Mesothelial cell of epicardium (in vitro differentiated cells): ENCODE data around the gene LHFPL3. TPM values are rescaled to one million over a fixed set of nuclear protein-coding genes. Genes with fewer than 3 reads are reported as not detected.
"Not testable (repeated sequence)": the region's sequence is repeated elsewhere in the genome, so short reads cannot be mapped to it uniquely, and the experiment has no call there.

Source experiments
- DNase-seq, 2 experiments: peaks; one replicate each; pipeline ENCODE4 v3.0.0; 2021; ENCODE audit warnings: low spot score in 2 of 2; ENCODE audit not compliant: unreplicated experiment in 2 of 2
- H3K27ac Mint-ChIP-seq: 2 replicates; pipeline ENCODE4 v1.8.0; 2021; ENCODE audit warnings: mixed read lengths
- H3K27me3 Mint-ChIP-seq: 2 replicates; pipeline ENCODE4 v1.8.0; 2021; ENCODE audit warnings: low read depth, mixed read lengths
- H3K36me3 Mint-ChIP-seq: 2 replicates; pipeline ENCODE4 v1.8.0; 2021; ENCODE audit warnings: mixed read lengths
- H3K4me1 Mint-ChIP-seq: 2 replicates; pipeline ENCODE4 v1.8.0; 2021; ENCODE audit warnings: mixed read lengths
- H3K4me3 Mint-ChIP-seq: 2 replicates; pipeline ENCODE4 v1.8.0; 2021; ENCODE audit warnings: mild to moderate bottlenecking, moderate library complexity, mixed read lengths
- H3K9me3 Mint-ChIP-seq: 2 replicates; pipeline ENCODE4 v1.8.0; 2021; ENCODE audit warnings: mixed read lengths
- total RNA-seq: library from RNA; stranded (reverse); gene quantifications from 3 replicates; pipeline ENCODE4 v1.2.1, GENCODE V29; 2021
- TF ChIP-seq, protein P1 (sequence below): fragments of 200-600 bp; sonication (generic); IDR thresholded peaks from one replicate; pipeline ENCODE4 v1.5.0; 2021; ENCODE audit warnings: antibody characterized with exemption; ENCODE audit not compliant: unreplicated experiment

LHFPL3 gene
- total RNA-seq, 1 donor from 2014 or later = not detected

DNA sequence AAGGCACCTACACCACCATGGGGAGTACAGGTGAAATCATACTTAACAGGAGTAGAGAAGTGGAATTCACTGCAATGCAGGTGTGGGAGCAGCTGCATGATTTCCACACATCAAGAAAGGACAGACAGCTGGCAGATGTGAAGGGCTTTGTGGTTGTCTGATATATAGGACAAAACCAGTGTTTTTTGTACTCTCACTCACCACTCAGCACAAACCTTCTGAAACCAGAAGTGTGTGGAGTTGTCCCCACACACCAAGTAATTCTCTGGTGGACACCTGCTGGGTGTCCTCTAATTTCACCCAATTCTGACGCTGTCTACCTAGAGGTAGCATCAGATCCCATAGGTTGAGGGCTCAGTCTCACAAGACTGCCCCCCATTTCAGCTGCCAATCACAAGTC lies 357.9 kb downstream of the LHFPL3 start:
- no peak for DNase-seq
- Mint-ChIP-seq H3K27ac (no peak overlapping the region), H3K9me3 (peaks cover 6% of the 10 kb centered on the region), H3K36me3 (no peaks in the 10 kb centered on the region), H3K4me3 (no peak overlapping the region), H3K27me3 (peaks cover 4% of the 10 kb centered on the region), H3K4me1 (no peaks in the 10 kb centered on the region)
- TF ChIP-seq, protein P1, sequence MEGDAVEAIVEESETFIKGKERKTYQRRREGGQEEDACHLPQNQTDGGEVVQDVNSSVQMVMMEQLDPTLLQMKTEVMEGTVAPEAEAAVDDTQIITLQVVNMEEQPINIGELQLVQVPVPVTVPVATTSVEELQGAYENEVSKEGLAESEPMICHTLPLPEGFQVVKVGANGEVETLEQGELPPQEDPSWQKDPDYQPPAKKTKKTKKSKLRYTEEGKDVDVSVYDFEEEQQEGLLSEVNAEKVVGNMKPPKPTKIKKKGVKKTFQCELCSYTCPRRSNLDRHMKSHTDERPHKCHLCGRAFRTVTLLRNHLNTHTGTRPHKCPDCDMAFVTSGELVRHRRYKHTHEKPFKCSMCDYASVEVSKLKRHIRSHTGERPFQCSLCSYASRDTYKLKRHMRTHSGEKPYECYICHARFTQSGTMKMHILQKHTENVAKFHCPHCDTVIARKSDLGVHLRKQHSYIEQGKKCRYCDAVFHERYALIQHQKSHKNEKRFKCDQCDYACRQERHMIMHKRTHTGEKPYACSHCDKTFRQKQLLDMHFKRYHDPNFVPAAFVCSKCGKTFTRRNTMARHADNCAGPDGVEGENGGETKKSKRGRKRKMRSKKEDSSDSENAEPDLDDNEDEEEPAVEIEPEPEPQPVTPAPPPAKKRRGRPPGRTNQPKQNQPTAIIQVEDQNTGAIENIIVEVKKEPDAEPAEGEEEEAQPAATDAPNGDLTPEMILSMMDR = no peak

DNA sequence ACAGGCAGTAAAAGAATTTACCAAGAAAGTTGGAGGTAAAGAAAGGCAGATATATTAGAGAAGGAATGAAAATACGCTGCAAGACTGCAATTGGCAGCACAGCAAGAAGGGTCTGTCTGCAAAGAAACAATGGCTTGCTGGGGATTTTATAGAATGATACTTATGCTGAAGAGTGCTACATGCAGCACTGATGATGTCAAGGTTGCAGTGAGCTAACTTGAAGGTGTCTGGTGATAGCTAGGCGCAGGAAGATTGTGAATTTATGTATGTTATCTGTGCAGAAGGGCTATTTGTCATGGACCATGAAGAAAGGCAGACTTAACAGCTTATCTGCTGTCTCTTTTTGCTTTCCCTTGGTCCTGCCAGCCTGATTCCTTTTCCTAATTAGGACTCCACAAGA lies 366.3 kb downstream of the LHFPL3 start:
- Mint-ChIP-seq H3K4me1 (no peaks in the 10 kb centered on the region), H3K27me3 (no peaks in the 10 kb centered on the region), H3K27ac (no peak overlapping the region), H3K36me3 (no peaks in the 10 kb centered on the region), H3K4me3 (no peak overlapping the region), H3K9me3 (peaks cover 24% of the 10 kb centered on the region)
- DNase-seq = no peak
- TF ChIP-seq, protein P1 = no peak

DNA sequence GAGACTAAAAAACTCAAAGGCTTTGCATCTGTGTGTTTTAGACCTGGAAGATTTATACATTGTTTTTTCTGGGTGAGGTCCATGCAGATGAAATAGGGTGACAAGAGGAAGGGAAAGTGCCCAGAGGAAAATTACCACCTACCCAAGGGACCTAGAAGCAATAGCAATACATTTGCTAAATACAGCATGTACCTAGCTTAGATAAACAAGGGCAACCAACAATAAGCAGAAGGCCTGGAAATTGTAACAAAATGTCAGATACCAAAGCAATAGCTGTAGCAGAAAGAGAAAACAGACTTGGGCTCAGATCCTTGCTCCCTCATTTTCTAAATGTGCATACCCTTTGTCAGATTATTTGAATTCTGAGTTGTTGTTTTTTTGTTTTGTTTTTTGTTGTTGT lies 367.2 kb downstream of the LHFPL3 start:
- no peak for DNase-seq
- Mint-ChIP-seq H3K4me3 (no peak overlapping the region), H3K36me3 (no peaks in the 10 kb centered on the region), H3K4me1 (no peaks in the 10 kb centered on the region), H3K27me3 (no peaks in the 10 kb centered on the region), H3K9me3 (peaks cover 25% of the 10 kb centered on the region), H3K27ac (no peak overlapping the region)
- TF ChIP-seq, protein P1 = no peak

DNA sequence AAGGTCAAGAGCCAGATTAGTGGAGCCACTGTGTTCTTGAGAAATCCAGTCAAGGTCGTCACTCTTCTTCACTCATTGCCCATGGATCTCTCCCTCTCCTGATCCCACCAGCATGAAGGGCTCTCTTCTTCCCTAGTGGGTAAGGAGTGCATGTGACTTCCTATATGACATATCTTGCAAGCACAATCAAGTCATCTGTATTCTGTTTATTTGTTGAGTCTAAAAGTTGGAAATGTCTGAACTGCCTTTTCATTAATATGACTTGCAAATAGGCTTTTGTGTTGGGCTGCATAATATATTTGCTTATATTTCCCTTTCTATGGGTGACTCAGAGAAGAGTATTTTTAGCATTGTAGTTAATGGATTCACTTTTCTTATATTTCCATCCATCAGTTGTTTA lies 371.9 kb downstream of the LHFPL3 start:
- Mint-ChIP-seq H3K4me3 (no peak overlapping the region), H3K36me3 (no peaks in the 10 kb centered on the region), H3K4me1 (no peaks in the 10 kb centered on the region), H3K27me3 (peaks cover 2% of the 10 kb centered on the region), H3K27ac (no peak overlapping the region), H3K9me3 (peaks cover 14% of the 10 kb centered on the region)
- DNase-seq = no peak
- TF ChIP-seq, protein P1 = no peak

DNA sequence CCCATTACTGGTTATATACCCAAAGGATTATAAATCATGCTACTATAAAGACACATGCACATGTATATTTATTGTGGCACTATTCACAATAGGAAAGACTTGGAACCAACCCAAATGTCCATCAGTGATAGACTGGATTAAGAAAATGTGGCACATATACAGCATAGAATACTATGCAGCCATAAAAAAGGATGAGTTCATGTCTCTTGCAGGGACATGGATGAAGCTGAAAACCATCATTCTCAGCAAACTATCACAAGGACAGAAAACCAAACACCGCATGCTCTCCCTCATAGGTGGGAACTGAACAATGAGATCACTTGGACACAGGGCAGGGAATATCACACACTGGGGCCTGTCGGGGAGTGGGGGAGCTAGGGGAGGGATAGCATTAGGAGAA lies 392.6 kb downstream of the LHFPL3 start:
- not testable (repeated sequence) for H3K27me3 Mint-ChIP-seq, H3K4me1 Mint-ChIP-seq, H3K36me3 Mint-ChIP-seq, H3K4me3 Mint-ChIP-seq, DNase-seq, H3K27ac Mint-ChIP-seq
- peaks cover 12% of the 10 kb centered on the region for H3K9me3 Mint-ChIP-seq

DNA sequence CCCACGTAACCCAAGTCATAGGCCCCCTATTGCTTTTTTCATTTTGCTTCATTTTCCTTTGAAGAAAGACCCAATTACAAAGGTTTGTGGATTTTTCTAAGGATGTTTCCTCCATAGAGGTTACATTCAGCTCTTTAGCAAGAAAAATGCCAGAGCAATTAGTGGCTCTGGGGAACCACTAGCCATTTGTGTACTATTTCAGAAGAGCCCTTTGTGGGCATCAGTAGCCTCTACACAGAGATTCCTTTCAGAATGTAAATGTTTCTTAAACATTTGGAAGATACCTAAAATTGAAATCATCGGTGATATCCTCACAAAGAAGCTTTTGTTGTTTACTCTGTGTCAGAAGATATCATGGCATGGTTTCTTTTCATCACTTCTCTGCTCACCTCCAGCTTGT lies 394.6 kb downstream of the LHFPL3 start:
- Mint-ChIP-seq H3K36me3 (no peaks in the 10 kb centered on the region), H3K9me3 (no peaks in the 10 kb centered on the region), H3K27ac (no peak overlapping the region), H3K4me3 (no peak overlapping the region), H3K4me1 (no peaks in the 10 kb centered on the region), H3K27me3 (no peaks in the 10 kb centered on the region)
- TF ChIP-seq, protein P1 = no peak
- DNase-seq = no peak
